ENCODE results near the gene TMEM266.

The TMEM266 gene

GRCh38 chr15:76109046-76109445 is 49.3 kb downstream of the TMEM266 start:
- TF ChIP-seq, protein P1, sequence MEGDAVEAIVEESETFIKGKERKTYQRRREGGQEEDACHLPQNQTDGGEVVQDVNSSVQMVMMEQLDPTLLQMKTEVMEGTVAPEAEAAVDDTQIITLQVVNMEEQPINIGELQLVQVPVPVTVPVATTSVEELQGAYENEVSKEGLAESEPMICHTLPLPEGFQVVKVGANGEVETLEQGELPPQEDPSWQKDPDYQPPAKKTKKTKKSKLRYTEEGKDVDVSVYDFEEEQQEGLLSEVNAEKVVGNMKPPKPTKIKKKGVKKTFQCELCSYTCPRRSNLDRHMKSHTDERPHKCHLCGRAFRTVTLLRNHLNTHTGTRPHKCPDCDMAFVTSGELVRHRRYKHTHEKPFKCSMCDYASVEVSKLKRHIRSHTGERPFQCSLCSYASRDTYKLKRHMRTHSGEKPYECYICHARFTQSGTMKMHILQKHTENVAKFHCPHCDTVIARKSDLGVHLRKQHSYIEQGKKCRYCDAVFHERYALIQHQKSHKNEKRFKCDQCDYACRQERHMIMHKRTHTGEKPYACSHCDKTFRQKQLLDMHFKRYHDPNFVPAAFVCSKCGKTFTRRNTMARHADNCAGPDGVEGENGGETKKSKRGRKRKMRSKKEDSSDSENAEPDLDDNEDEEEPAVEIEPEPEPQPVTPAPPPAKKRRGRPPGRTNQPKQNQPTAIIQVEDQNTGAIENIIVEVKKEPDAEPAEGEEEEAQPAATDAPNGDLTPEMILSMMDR (IDR thresholded peaks at IDR 0.05; ENCODE audit: low read depth, low read length), result no peak
- no peak overlapping the region for H3K4me3 ChIP-seq (ENCODE audit: low read depth, low read length)

DNA sequence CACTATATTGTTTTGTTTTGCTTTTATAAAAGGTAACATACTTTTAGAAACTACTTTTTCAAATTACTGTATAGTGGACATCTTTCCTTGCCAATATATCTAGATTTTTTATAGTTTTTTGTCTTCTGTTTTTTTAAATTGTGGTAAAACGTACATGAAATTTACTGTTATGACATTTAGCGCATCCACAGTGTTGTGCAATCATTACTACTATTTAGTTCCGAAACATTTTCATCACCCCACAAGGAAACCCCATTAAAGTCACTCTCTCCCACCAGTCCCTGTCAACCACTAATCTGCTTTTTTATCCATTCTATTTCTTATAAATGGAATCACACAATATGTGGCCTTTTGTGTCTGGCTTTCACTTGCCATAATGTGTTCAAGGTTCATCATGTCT is 54.8 kb downstream of the TMEM266 start:
- TF ChIP-seq, protein P1 (IDR thresholded peaks at IDR 0.05; ENCODE audit: low read depth, low read length), result no peak
- H3K4me3 ChIP-seq (ENCODE audit: low read depth, low read length), result no peak overlapping the region

- TF ChIP-seq, protein P1 (IDR thresholded peaks at IDR 0.05; ENCODE audit: low read depth, low read length), result no peak
- H3K4me3 ChIP-seq (ENCODE audit: low read depth, low read length), result no peak overlapping the region
These were observed 56.5 kb downstream of the TMEM266 start for GRCh38 chr15:76116138-76116885.

- H3K4me3 ChIP-seq (ENCODE audit: low read depth, low read length), result no peak overlapping the region
- TF ChIP-seq, protein P1 (IDR thresholded peaks at IDR 0.05; ENCODE audit: low read depth, low read length), result no peak
These were observed 57.4 kb downstream of the TMEM266 start for GRCh38 chr15:76117181-76117580.

DNA sequence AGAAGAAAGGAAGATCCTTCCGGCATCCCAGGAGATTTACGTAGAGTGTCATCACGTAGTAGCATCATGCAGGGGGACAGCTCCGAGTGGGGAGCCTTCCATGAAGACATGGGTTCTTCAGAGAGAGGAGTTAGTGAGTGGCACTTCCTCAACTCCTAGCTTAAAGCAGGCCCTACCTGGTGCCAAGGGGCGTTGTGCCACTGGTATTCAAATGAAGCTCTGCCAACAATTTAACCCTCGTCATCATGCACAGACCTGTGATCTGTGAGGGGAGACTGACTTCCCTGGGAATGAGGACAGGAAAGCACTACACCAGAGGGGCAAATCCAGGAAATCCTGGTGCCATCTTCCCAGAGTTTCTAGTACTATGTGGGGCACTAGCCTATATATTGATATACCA is 59.0 kb downstream of the TMEM266 start:
- no peak overlapping the region for H3K4me3 ChIP-seq (ENCODE audit: low read depth, low read length)
- TF ChIP-seq, protein P1 (IDR thresholded peaks at IDR 0.05; ENCODE audit: low read depth, low read length), result no peak

GRCh38 chr15:76123031-76123430 is 63.2 kb downstream of the TMEM266 start:
- H3K4me3 ChIP-seq (ENCODE audit: low read depth, low read length), result no peak overlapping the region
- TF ChIP-seq, protein P1 (IDR thresholded peaks at IDR 0.05; ENCODE audit: low read depth, low read length), result no peak

GRCh38 chr15:76127169-76127568 is 67.4 kb downstream of the TMEM266 start:
- H3K4me3 ChIP-seq (ENCODE audit: low read depth, low read length), result no peak overlapping the region
- TF ChIP-seq, protein P1 (IDR thresholded peaks at IDR 0.05; ENCODE audit: low read depth, low read length), result no peak

Data from WI38 (cell line).